Liver (tissue), 9 donors: ENCODE results near the gene TMTC2. TPM values are rescaled to one million over a fixed set of nuclear protein-coding genes. Genes with fewer than 3 reads are reported as not detected.

Experiments used
- DNase-seq: peaks from one replicate; pipeline ENCODE4 v3.0.0-alpha.2; 2017; ENCODE audit warnings: low spot score
- H3K27ac ChIP-seq, 2 donors: one replicate each; pipeline ENCODE4 v1.7.0; 2013; ENCODE audit warnings: inconsistent platforms in 2 of 2, low read length in 2 of 2, control low read depth in 1 of 2, low read depth in 1 of 2, mild to moderate bottlenecking in 1 of 2
- H3K27me3 ChIP-seq, 4 donors: one replicate each; pipeline versions ENCODE4 v1.6.1 to v1.7.0; 2013; ENCODE audit warnings: low read length in 3 of 4, inconsistent platforms in 1 of 4, mild to moderate bottlenecking in 1 of 4, moderate library complexity in 1 of 4; ENCODE audit not compliant: control insufficient read depth in 4 of 4, insufficient read depth in 4 of 4
- H3K36me3 ChIP-seq, 4 donors: one replicate each; pipeline versions ENCODE4 v1.6.1 to v1.7.0; 2013; ENCODE audit warnings: low read length in 3 of 4, mild to moderate bottlenecking in 3 of 4, low read depth in 1 of 4, moderate library complexity in 1 of 4; ENCODE audit not compliant: control insufficient read depth in 4 of 4, insufficient read depth in 3 of 4
- H3K4me1 ChIP-seq, 4 donors: one replicate each; pipeline versions ENCODE4 v1.6.1 to v1.7.0; 2013; ENCODE audit warnings: low read length in 3 of 4, mild to moderate bottlenecking in 3 of 4, moderate library complexity in 1 of 4; ENCODE audit not compliant: control insufficient read depth in 4 of 4, insufficient read depth in 4 of 4
- H3K4me3 ChIP-seq, 3 donors: one replicate each; pipeline versions ENCODE4 v1.6.1 to v1.7.0; 2013; ENCODE audit warnings: low read length in 3 of 3, control low read depth in 1 of 3, low read depth in 1 of 3, mild to moderate bottlenecking in 1 of 3
- H3K9ac ChIP-seq, 2 donors: one replicate each; pipeline ENCODE4 v1.7.0; 2013; ENCODE audit warnings: low read length in 2 of 2, mild to moderate bottlenecking in 2 of 2, moderate library complexity in 2 of 2, control low read depth in 1 of 2, low read depth in 1 of 2
- H3K9me3 ChIP-seq, 4 donors: one replicate each; pipeline versions ENCODE4 v1.6.1 to v1.7.0; 2013; ENCODE audit warnings: low read length in 3 of 4; ENCODE audit not compliant: control insufficient read depth in 4 of 4
- FOXA1 ChIP-seq: IDR thresholded peaks from 2 replicates; pipeline ENCODE4 v1.6.1; 2016; ENCODE audit warnings: antibody characterized with exemption
- GABPA ChIP-seq, 2 donors: IDR thresholded peaks in 1 of 2; conservative IDR thresholded peaks in 1 of 2; 2 replicates each; pipeline ENCODE4 v1.6.1; 2016; ENCODE audit warnings: antibody characterized with exemption in 2 of 2, mild to moderate bottlenecking in 1 of 2, moderate library complexity in 1 of 2
- HNF4A ChIP-seq, 2 donors: conservative IDR thresholded peaks; 2 replicates each; pipeline ENCODE4 v1.6.1; 2016; ENCODE audit warnings: antibody characterized with exemption in 2 of 2, mild to moderate bottlenecking in 2 of 2
- HNF4G ChIP-seq: IDR thresholded peaks from 2 replicates; pipeline ENCODE4 v1.6.1; 2016; ENCODE audit warnings: antibody characterized with exemption
- JUND ChIP-seq, 2 donors: IDR thresholded peaks; 2 replicates each; pipeline ENCODE4 v1.6.1; 2016; ENCODE audit warnings: antibody characterized with exemption in 2 of 2
- NR2F2 ChIP-seq: IDR thresholded peaks from 2 replicates; pipeline ENCODE4 v1.6.1; 2016; ENCODE audit warnings: antibody characterized with exemption
- RXRA ChIP-seq, 2 donors: IDR thresholded peaks; 2 replicates each; pipeline ENCODE4 v1.6.1; 2017 to 2018; ENCODE audit warnings: antibody characterized with exemption in 2 of 2, mild to moderate bottlenecking in 1 of 2
- SP1 ChIP-seq: IDR thresholded peaks from 2 replicates; pipeline ENCODE4 v1.6.1; 2018; ENCODE audit warnings: antibody characterized with exemption, mild to moderate bottlenecking
- TAF1 ChIP-seq: conservative IDR thresholded peaks from 2 replicates; pipeline ENCODE4 v1.6.1; 2016; ENCODE audit warnings: antibody characterized with exemption, mild to moderate bottlenecking
- YY1 ChIP-seq: IDR thresholded peaks from 2 replicates; pipeline ENCODE4 v1.6.1; 2016; ENCODE audit warnings: antibody characterized with exemption, mild to moderate bottlenecking
- WGBS: extraction: QIAGEN DNeasy Blood & Tissue Kit; methylation state at CpG from one replicate; pipeline ENCODE4 v1.1.7; 2013; 5-methylcytosine and 5-hydroxymethylcytosine counted together
- polyA plus RNA-seq, 2 donors: library from polyadenylated mRNA; stranded (reverse) in 1 of 2; unstranded in 1 of 2; fragments of 200-250 nt in 1 of 2; fragments of >200 nt in 1 of 2; fragmentation: Nextera tagmentation in 1 of 2; extraction: Ambion mirVana in 1 of 2; gene quantifications; one replicate each; pipeline versions ENCODE4 v1.2.1 to v1.2.3, GENCODE V29; 2013 to 2015
- total RNA-seq, 2 donors: library from RNA; depleted of rRNA; stranded (reverse); fragments of >200 nt; gene quantifications; one replicate each; pipeline ENCODE4 v1.2.3, GENCODE V29; 2014
- TF ChIP-seq, protein P1 (sequence below): IDR thresholded peaks from 2 replicates; pipeline ENCODE4 v1.6.1; 2016; ENCODE audit warnings: antibody characterized with exemption, mild to moderate bottlenecking
- TF ChIP-seq, protein P2 (sequence below): IDR thresholded peaks from 2 replicates; pipeline ENCODE4 v1.6.1; 2016; ENCODE audit warnings: antibody characterized with exemption
- TF ChIP-seq, protein P3 (sequence below): IDR thresholded peaks from 2 replicates; pipeline ENCODE4 v1.6.1; 2016; ENCODE audit warnings: antibody characterized with exemption
- donor health status: healthy.
- donor health status: healthy.
- donor health status: healthy.
- donor health status: healthy.
- donor health status: healthy.

The TMTC2 gene
- total and polyA plus RNA-seq, 4 donors: 0.36 to 3.0 (median 0.61) TPM

DNA sequence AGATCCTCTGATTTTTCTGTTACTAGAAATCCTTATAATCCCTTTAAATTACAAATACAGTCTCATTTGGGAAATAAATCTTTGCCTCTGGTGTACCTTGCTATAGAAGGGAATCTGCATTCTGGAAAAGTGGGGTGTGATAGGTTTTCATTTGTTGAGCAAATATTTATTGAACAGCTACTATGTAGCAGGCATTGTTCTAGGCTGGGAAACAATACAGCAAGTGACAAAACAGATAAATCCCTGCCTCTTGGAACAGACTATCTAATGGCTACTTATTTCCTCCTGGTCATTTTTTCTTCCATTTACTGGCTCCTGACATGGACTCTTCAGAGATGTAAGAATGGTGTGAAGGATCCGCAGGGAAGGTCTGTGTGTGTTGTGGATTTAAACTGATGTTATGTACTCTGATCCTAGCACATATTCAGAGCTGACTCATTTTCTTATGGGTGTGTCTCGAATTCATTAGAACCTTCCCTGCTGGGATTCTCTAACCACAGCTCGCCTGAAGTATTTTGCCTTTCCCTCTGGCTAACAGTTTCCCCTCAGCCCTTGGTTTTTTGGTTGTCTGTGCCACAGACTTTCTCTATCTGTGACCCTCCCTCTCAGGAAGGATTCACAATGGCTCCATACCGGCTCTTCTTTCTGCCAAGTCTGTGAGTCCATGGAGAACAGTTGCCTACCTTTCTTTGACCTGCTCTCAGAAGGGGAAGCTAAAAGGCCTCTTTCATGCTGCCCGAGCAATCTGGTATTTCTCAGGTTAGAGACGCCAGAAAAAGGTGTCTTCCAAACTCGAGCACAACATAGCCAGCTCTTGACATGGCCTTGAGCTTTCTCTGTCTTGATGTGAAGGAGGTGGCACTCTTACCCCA is 53.7 kb downstream of the TMTC2 start:
- Histone ChIP-seq H3K4me1 (no peaks in the 10 kb centered on the region), H3K36me3 (no peaks in the 10 kb centered on the region), H3K27me3 (no peaks in the 10 kb centered on the region), H3K27ac (no peak overlapping the region), H3K9ac (no peak overlapping the region), H3K9me3 (peaks cover 0 to 2% (median 0%) of the 10 kb centered on the region in 4 donors), H3K4me3 (no peak overlapping the region)
- TF ChIP-seq, protein P1, sequence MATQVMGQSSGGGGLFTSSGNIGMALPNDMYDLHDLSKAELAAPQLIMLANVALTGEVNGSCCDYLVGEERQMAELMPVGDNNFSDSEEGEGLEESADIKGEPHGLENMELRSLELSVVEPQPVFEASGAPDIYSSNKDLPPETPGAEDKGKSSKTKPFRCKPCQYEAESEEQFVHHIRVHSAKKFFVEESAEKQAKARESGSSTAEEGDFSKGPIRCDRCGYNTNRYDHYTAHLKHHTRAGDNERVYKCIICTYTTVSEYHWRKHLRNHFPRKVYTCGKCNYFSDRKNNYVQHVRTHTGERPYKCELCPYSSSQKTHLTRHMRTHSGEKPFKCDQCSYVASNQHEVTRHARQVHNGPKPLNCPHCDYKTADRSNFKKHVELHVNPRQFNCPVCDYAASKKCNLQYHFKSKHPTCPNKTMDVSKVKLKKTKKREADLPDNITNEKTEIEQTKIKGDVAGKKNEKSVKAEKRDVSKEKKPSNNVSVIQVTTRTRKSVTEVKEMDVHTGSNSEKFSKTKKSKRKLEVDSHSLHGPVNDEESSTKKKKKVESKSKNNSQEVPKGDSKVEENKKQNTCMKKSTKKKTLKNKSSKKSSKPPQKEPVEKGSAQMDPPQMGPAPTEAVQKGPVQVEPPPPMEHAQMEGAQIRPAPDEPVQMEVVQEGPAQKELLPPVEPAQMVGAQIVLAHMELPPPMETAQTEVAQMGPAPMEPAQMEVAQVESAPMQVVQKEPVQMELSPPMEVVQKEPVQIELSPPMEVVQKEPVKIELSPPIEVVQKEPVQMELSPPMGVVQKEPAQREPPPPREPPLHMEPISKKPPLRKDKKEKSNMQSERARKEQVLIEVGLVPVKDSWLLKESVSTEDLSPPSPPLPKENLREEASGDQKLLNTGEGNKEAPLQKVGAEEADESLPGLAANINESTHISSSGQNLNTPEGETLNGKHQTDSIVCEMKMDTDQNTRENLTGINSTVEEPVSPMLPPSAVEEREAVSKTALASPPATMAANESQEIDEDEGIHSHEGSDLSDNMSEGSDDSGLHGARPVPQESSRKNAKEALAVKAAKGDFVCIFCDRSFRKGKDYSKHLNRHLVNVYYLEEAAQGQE: no peak
- TF ChIP-seq, protein P2, sequence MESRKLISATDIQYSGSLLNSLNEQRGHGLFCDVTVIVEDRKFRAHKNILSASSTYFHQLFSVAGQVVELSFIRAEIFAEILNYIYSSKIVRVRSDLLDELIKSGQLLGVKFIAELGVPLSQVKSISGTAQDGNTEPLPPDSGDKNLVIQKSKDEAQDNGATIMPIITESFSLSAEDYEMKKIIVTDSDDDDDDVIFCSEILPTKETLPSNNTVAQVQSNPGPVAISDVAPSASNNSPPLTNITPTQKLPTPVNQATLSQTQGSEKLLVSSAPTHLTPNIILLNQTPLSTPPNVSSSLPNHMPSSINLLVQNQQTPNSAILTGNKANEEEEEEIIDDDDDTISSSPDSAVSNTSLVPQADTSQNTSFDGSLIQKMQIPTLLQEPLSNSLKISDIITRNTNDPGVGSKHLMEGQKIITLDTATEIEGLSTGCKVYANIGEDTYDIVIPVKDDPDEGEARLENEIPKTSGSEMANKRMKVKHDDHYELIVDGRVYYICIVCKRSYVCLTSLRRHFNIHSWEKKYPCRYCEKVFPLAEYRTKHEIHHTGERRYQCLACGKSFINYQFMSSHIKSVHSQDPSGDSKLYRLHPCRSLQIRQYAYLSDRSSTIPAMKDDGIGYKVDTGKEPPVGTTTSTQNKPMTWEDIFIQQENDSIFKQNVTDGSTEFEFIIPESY: no peak
- TF ChIP-seq HNF4G (no peak), HNF4A (conservative IDR thresholded peaks at IDR 0.05) (no peak), NR2F2 (no peak), JUND (IDR thresholded peaks at IDR 0.05) (no peak), GABPA (IDR thresholded peaks at IDR 0.05 in 1 of 2, conservative IDR thresholded peaks at IDR 0.05 in 1 of 2) (no peak), SP1 (no peak), YY1 (no peak)
- TF ChIP-seq, protein P3, sequence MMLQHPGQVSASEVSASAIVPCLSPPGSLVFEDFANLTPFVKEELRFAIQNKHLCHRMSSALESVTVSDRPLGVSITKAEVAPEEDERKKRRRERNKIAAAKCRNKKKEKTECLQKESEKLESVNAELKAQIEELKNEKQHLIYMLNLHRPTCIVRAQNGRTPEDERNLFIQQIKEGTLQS: no peak
- 92% methylated on average over 7 of the region's 7 CpGs for WGBS
- no peak for DNase-seq

DNA sequence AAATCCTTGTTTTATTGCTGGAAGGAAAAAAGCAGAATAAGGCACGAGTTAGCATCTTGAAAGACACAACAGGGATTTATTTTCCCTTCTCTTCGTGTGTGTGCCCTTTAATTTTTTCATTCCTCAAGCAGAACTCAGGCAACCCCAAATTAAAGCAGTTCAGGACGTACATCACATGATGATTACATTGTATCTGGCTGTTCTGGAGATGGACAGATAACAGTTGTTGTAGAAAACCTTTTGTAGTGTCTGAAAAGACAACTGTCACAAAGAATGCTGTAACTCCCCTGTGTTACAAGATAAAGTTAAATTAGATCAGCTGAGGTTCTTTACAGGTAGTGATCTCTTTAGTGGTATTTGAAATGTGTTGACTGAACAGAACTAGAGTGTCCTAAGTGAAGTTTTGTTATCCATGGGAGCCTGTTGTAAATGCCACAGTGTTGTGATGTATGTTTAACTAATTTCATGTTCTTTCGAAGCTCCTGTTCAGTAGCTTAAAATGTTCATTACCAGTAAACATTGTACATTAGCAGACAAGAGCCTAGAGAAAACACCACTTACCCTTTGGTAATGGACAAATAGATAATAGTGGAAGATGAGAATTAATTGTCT is 58.5 kb downstream of the TMTC2 start:
- H3K27me3 ChIP-seq: no peaks in the 10 kb centered on the region
- WGBS: 74% methylated on average over 4 of the region's 4 CpGs
- H3K9me3 ChIP-seq: peaks cover 0 to 2% (median 0%) of the 10 kb centered on the region in 4 donors
- TF ChIP-seq FOXA1 (no peak), GABPA (IDR thresholded peaks at IDR 0.05 in 1 of 2, conservative IDR thresholded peaks at IDR 0.05 in 1 of 2) (no peak), TAF1 (no peak), RXRA (IDR thresholded peaks at IDR 0.05) (no peak)
- TF ChIP-seq, protein P3: no peak
- TF ChIP-seq, protein P2: no peak
- DNase-seq: no peak
- H3K9ac ChIP-seq: no peak overlapping the region
- no peak overlapping the region for H3K27ac ChIP-seq
- H3K36me3 ChIP-seq: no peaks in the 10 kb centered on the region
- H3K4me3 ChIP-seq: no peak overlapping the region
- no peaks in the 10 kb centered on the region for H3K4me1 ChIP-seq
